Measurements from ENCODE around the gene GRAMD1B.

- no peak for TF ChIP-seq CTCF (conservative IDR thresholded peaks at IDR 0.05)
- no peak for TF ChIP-seq ZFX (IDR thresholded peaks at IDR 0.05)
These were observed 116.4 kb downstream of the GRAMD1B start for GRCh38 chr11:123546515-123546914.

Data from C4-2B (cell line).